ENCODE results near the gene CHRNA7. TPM values are rescaled to one million over a fixed set of nuclear protein-coding genes. Genes with fewer than 3 reads are reported as not detected.

CHRNA7 gene
- total RNA-seq, 2 experiments from 2014 or later: 0.20 TPM; not detected in 1

GRCh38 chr15:32104061-32104995 is 74.0 kb downstream of the CHRNA7 start:
- no peak for ATAC-seq
- DNase-seq: no peak
- Mint-ChIP-seq H3K27ac (no peak overlapping the region), H3K4me1 (ENCODE audit: low read depth) (no peaks in the 10 kb centered on the region), H3K27me3 (no peaks in the 10 kb centered on the region), H3K9me3 (no peaks in the 10 kb centered on the region), H3K4me3 (no peak overlapping the region), H3K36me3 (ENCODE audit: low read depth) (no peaks in the 10 kb centered on the region)
- ChIA-PET CTCF (no interaction called here), POLR2A (no interaction called here)
- no peak for TF ChIP-seq CTCF (IDR thresholded peaks at IDR 0.05)
- intact Hi-C loops (cut with micrococcal nuclease): no loop called here

- POLR2A ChIA-PET: no interaction called here
- H3K4me3 Mint-ChIP-seq: no peak overlapping the region
These were observed 75.2 kb downstream of the CHRNA7 start for GRCh38 chr15:32105258-32106241.

GRCh38 chr15:32106401-32107381 is 76.4 kb downstream of the CHRNA7 start:
- ATAC-seq (no peak), DNase-seq (peak; percentile 5)
- intact Hi-C loops (cut with micrococcal nuclease): no loop called here
- Mint-ChIP-seq H3K4me1 (ENCODE audit: low read depth) (no peaks in the 10 kb centered on the region), H3K4me3 (no peak overlapping the region), H3K36me3 (ENCODE audit: low read depth) (no peaks in the 10 kb centered on the region), H3K9me3 (no peaks in the 10 kb centered on the region), H3K27me3 (peaks cover 3% of the 10 kb centered on the region), H3K27ac (no peak overlapping the region)
- CTCF ChIA-PET: no interaction called here
- POLR2A ChIA-PET: no interaction called here
- TF ChIP-seq CTCF (IDR thresholded peaks at IDR 0.05): no peak

More at GRCh38 chr15:32105258-32106241, 75.2 kb downstream of the CHRNA7 start:
- Mint-ChIP-seq H3K36me3 (ENCODE audit: low read depth) (no peaks in the 10 kb centered on the region), H3K27ac (no peak overlapping the region), H3K27me3 (peaks cover 1% of the 10 kb centered on the region), H3K9me3 (no peaks in the 10 kb centered on the region), H3K4me1 (ENCODE audit: low read depth) (no peaks in the 10 kb centered on the region)
- ATAC-seq (no peak), DNase-seq (no peak)
- no peak for TF ChIP-seq CTCF (IDR thresholded peaks at IDR 0.05)
- CTCF ChIA-PET: no interaction called here
- intact Hi-C loops (cut with micrococcal nuclease): no loop called here

- ChIA-PET POLR2A (no interaction called here), CTCF (no interaction called here)
- H3K9me3 Mint-ChIP-seq: no peaks in the 10 kb centered on the region
- H3K36me3 Mint-ChIP-seq (ENCODE audit: low read depth): no peaks in the 10 kb centered on the region
- intact Hi-C loops (cut with micrococcal nuclease): no loop called here
- H3K4me1 Mint-ChIP-seq (ENCODE audit: low read depth): no peaks in the 10 kb centered on the region
- no peak overlapping the region for H3K4me3 Mint-ChIP-seq
- ATAC-seq (no peak), DNase-seq (no peak)
- H3K27ac Mint-ChIP-seq: no peak overlapping the region
- no peak for TF ChIP-seq CTCF (IDR thresholded peaks at IDR 0.05)
- peaks cover 3% of the 10 kb centered on the region for H3K27me3 Mint-ChIP-seq
These were observed 77.3 kb downstream of the CHRNA7 start for GRCh38 chr15:32107477-32108080.

Measured in activated CD8-positive, alpha-beta T cell treated with anti-CD3 and anti-CD28 coated beads for 36 hours (primary cell).